Esophagus (tissue), 2 donors: ENCODE measurements around the gene SLC6A4. TPM values are rescaled to one million over a fixed set of nuclear protein-coding genes. Genes with fewer than 3 reads are reported as not detected.

Experiments used
- H3K27ac ChIP-seq, 2 donors: one replicate each; pipeline ENCODE4 v1.5.1; 2013; ENCODE audit warnings: low read depth in 2 of 2, mild to moderate bottlenecking in 2 of 2, inconsistent platforms in 1 of 2, low read length in 1 of 2, moderate library complexity in 1 of 2
- H3K27me3 ChIP-seq, 2 donors: one replicate each; pipeline ENCODE4 v1.6.1; 2013; ENCODE audit warnings: low read length in 2 of 2, control low read depth in 1 of 2, mild to moderate bottlenecking in 1 of 2; ENCODE audit not compliant: insufficient read depth in 2 of 2, control insufficient read depth in 1 of 2
- H3K36me3 ChIP-seq, 2 donors: one replicate each; pipeline ENCODE4 v1.6.1; 2013; ENCODE audit warnings: low read length in 1 of 2; ENCODE audit not compliant: control insufficient read depth in 2 of 2, insufficient read depth in 2 of 2
- H3K4me1 ChIP-seq, 2 donors: one replicate each; pipeline ENCODE4 v1.6.1; 2013; ENCODE audit warnings: low read length in 1 of 2; ENCODE audit not compliant: control insufficient read depth in 2 of 2, insufficient read depth in 2 of 2
- H3K4me3 ChIP-seq, 2 donors: one replicate each; pipeline ENCODE4 v1.5.1; 2013; ENCODE audit warnings: low read length in 2 of 2, mild to moderate bottlenecking in 2 of 2, low read depth in 1 of 2, moderate library complexity in 1 of 2
- H3K9me3 ChIP-seq, 2 donors: one replicate each; pipeline ENCODE4 v1.6.1; 2013; ENCODE audit warnings: mild to moderate bottlenecking in 2 of 2, low read depth in 1 of 2, low read length in 1 of 2, moderate library complexity in 1 of 2; ENCODE audit not compliant: control insufficient read depth in 2 of 2, insufficient read depth in 1 of 2
- WGBS, 2 donors: extraction: QIAGEN DNeasy Blood & Tissue Kit; methylation state at CpG; one replicate each; pipeline ENCODE4 v1.1.7; 2013; 5-methylcytosine and 5-hydroxymethylcytosine counted together
- polyA plus RNA-seq, 2 donors: library from polyadenylated mRNA; stranded (reverse); fragments of 200-250 nt; gene quantifications; one replicate each; pipeline ENCODE4 v1.2.3, GENCODE V29; 2013
- donor health status: healthy with polysubstance abuse.
- donor health status: Bipolar disorder and iron deficiency.

SLC6A4 gene
- polyA plus RNA-seq, 2 donors, result 0.35 to 2.3 TPM

DNA sequence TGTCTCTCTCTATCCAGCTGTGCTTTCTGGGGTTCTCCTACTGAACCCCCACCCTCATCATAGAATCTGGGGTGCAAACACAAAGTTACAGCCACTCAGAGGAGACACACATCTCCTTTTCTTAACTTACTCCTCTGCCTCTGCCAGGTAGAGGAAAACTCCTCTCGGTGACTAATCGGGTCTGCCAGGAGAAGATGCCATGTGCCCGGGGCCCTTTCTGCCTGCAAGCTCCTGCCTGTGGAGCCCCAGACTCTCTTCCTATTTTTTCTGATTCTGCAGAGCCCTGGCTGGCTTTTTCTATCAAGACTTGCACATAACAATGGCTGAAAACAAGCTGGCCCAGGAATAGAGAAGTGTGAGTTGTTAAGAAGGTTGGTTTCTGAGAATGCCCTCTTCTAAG lies 10.4 kb downstream of the SLC6A4 start:
- Histone ChIP-seq H3K36me3 (no peaks in the 10 kb centered on the region), H3K27ac (peak overlapping the region in 1 of 2 donors; percentile 69), H3K4me3 (no peak overlapping the region), H3K27me3 (no peaks in the 10 kb centered on the region), H3K9me3 (no peaks in the 10 kb centered on the region), H3K4me1 (peaks cover 0 to 5% of the 10 kb centered on the region in 2 donors)
- 49 to 58% methylated on average over 3 of the region's 3 CpGs for WGBS, 2 donors

GRCh38 chr17:30224419-30224960 lies 11.0 kb downstream of the SLC6A4 start:
- H3K9me3 ChIP-seq, result no peaks in the 10 kb centered on the region
- WGBS, 2 donors, result 58 to 67% methylated on average over 8 of the region's 8 CpGs
- H3K4me1 ChIP-seq, result peaks cover 0 to 5% of the 10 kb centered on the region in 2 donors

DNA sequence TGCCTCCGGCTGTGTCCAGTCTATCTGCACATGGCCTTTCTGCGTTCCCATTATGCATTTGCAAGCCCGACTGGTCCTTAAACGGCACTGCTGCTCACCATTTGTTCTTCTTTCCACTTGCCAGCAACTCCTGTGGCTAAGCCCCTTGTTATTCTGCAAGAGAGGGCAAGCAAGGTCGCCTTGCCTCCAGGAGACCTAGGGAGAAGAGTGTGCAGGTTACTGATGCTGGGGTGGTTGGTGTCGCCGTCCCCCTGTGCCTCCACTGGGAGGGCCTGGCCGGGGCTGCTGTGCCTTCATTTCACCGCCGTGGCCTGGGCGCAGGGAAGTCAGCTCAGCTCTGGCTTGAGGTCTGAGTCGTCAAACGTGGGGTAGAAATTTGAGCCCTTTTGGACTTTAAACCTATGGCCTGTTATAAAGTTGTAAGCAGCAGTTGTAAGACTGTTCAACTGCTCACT lies 12.7 kb downstream of the SLC6A4 start:
- 86 to 89% methylated on average over 13 of the region's 13 CpGs for WGBS, 2 donors
- H3K4me3 ChIP-seq, result no peak overlapping the region
- no peaks in the 10 kb centered on the region for H3K27me3 ChIP-seq
- no peaks in the 10 kb centered on the region for H3K36me3 ChIP-seq
- no peak overlapping the region for H3K27ac ChIP-seq
- H3K9me3 ChIP-seq, result no peaks in the 10 kb centered on the region
- peaks cover 0 to 5% of the 10 kb centered on the region in 2 donors for H3K4me1 ChIP-seq

More at GRCh38 chr17:30224419-30224960, 11.0 kb downstream of the SLC6A4 start:
- H3K36me3 ChIP-seq, result no peaks in the 10 kb centered on the region
- H3K27me3 ChIP-seq, result no peaks in the 10 kb centered on the region
- no peak overlapping the region for H3K4me3 ChIP-seq
- peak overlapping the region in 1 of 2 donors; percentile 33 for H3K27ac ChIP-seq

- H3K27ac ChIP-seq, result no peak overlapping the region
These were observed 13.2 kb downstream of the SLC6A4 start for GRCh38 chr17:30222251-30222650.

DNA sequence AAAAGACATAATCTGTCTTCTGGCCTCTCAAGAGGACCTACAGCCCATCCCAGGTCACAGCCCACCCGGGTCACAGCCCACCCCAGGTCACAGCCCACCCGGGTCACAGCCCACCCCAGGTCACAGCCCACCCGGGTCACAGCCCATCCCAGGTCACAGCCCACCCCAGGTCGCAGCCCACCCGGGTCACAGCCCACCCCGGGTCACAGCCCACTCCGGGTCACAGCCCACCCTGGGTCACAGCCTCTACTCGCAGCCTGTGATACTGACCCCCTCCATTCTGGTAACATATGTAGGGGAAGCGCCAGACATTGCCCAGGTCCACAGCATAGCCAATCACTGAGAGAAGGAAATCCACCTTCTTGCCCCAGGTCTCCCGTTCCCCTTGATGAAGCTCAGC lies 14.2 kb downstream of the SLC6A4 start:
- H3K27me3 ChIP-seq, result no peaks in the 10 kb centered on the region
- H3K9me3 ChIP-seq, result no peaks in the 10 kb centered on the region
- peaks cover 0 to 5% of the 10 kb centered on the region in 2 donors for H3K4me1 ChIP-seq
- H3K36me3 ChIP-seq, result no peaks in the 10 kb centered on the region
- 91% methylated on average over 10 of the region's 10 CpGs for WGBS, 2 donors
- no peak overlapping the region for H3K4me3 ChIP-seq
- no peak overlapping the region for H3K27ac ChIP-seq

More at GRCh38 chr17:30222251-30222650, 13.2 kb downstream of the SLC6A4 start:
- Histone ChIP-seq H3K4me1 (peaks cover 0 to 5% of the 10 kb centered on the region in 2 donors), H3K9me3 (no peaks in the 10 kb centered on the region), H3K27me3 (no peaks in the 10 kb centered on the region), H3K4me3 (no peak overlapping the region), H3K36me3 (no peaks in the 10 kb centered on the region)
- WGBS, 2 donors, result 91% methylated on average over 4 of the region's 4 CpGs

DNA sequence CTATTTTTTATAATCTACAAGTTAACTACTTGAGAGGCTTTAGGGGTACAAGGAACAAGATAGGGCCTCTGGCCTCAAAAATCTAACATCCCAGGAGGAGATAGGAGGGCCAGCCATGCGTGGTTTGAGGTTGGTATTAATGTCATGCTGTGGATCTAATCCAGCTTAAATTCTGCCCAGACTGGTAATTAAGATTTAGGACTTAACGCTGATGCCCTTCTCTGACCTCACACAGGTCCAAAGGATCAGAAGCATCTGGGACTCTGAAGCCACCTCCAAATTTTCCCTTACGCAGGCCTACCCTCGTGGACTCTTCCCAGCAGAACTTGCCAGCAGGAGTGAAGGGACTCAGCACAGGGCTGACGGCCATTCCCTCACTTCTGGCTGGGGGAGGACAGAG lies 15.1 kb downstream of the SLC6A4 start:
- Histone ChIP-seq H3K9me3 (no peaks in the 10 kb centered on the region), H3K27ac (no peak overlapping the region), H3K4me1 (no peaks in the 10 kb centered on the region), H3K27me3 (no peaks in the 10 kb centered on the region), H3K4me3 (no peak overlapping the region), H3K36me3 (no peaks in the 10 kb centered on the region)
- WGBS, 2 donors, result 84 to 86% methylated on average over 5 of the region's 5 CpGs

GRCh38 chr17:30219833-30220232 lies 15.7 kb downstream of the SLC6A4 start:
- Histone ChIP-seq H3K4me1 (no peaks in the 10 kb centered on the region), H3K27ac (no peak overlapping the region), H3K27me3 (no peaks in the 10 kb centered on the region), H3K9me3 (no peaks in the 10 kb centered on the region), H3K36me3 (no peaks in the 10 kb centered on the region), H3K4me3 (no peak overlapping the region)
- 67 to 77% methylated on average over 7 of the region's 7 CpGs for WGBS, 2 donors

GRCh38 chr17:30219315-30219714 lies 16.2 kb downstream of the SLC6A4 start:
- H3K4me3 ChIP-seq, result no peak overlapping the region
- WGBS, 2 donors, result 77 to 88% methylated on average over 4 of the region's 4 CpGs
- no peaks in the 10 kb centered on the region for H3K9me3 ChIP-seq
- no peaks in the 10 kb centered on the region for H3K4me1 ChIP-seq
- no peaks in the 10 kb centered on the region for H3K27me3 ChIP-seq
- no peak overlapping the region for H3K27ac ChIP-seq
- no peaks in the 10 kb centered on the region for H3K36me3 ChIP-seq

- Histone ChIP-seq H3K4me1 (no peaks in the 10 kb centered on the region), H3K27ac (no peak overlapping the region), H3K9me3 (no peaks in the 10 kb centered on the region), H3K4me3 (no peak overlapping the region), H3K27me3 (no peaks in the 10 kb centered on the region), H3K36me3 (no peaks in the 10 kb centered on the region)
- WGBS, 2 donors, result 80 to 87% methylated on average over 9 of the region's 9 CpGs
These were observed 16.7 kb downstream of the SLC6A4 start for GRCh38 chr17:30218799-30219198.

DNA sequence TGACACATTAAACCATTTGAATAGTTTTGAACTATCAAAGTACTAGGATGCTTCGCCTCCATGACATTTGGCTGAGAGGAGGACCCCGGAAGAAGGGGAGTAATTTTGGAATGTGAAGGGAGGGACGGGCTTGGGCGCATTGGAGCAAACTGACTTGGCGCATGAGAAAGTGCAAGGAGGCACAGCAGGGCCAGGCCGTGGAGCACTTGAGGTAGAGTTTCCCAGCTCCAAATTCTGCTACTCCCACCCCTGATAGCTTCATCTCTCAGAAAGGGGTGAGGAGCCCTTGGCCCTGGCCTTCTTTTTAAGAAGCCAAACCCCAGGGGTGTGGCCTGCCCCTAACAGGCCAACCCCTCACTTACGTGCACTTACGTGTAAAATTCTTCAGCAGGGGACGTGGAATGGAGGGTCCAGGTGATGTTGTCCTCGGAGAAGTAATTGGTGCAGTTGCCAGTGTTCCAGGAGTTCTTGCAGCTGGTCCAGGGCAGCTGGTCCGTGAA lies 17.7 kb downstream of the SLC6A4 start:
- WGBS, 2 donors, result 92 to 95% methylated on average over 11 of the region's 11 CpGs
- H3K27me3 ChIP-seq, result no peaks in the 10 kb centered on the region
- no peaks in the 10 kb centered on the region for H3K9me3 ChIP-seq
- H3K4me3 ChIP-seq, result no peak overlapping the region
- H3K4me1 ChIP-seq, result no peaks in the 10 kb centered on the region
- no peak overlapping the region for H3K27ac ChIP-seq
- no peaks in the 10 kb centered on the region for H3K36me3 ChIP-seq
